Measurements from ENCODE around the gene NR3C2.

NR3C2 gene

DNA sequence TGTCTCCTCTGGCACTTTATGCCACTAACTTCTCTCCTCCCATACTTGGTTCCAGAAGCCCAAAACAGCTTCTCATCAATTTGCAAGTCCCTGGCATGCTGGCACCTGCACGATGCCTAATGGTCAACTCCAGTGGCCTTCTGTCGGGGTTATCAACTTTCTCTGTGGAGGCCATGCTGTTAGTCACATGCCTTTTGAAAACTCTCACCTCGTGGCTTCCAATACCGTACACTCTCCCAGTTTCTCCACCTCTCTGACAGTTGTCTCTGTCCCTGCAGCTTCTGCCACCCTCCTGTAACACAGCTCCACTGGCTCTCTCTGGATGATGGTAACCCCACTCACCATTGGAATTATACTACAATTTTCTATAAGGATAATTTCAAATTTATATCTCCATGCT lies 324.0 kb downstream of the NR3C2 start:
- H3K4me1 ChIP-seq (ENCODE audit: low read depth, poor library complexity, severe bottlenecking): no peaks in the 10 kb centered on the region
- no peaks in the 10 kb centered on the region for H4K20me1 ChIP-seq (ENCODE audit: insufficient read depth)
- no peaks in the 10 kb centered on the region for H3K79me2 ChIP-seq (ENCODE audit: insufficient read depth, low read depth)
- no peak overlapping the region for H3K27ac ChIP-seq
- no peak overlapping the region for H3K9ac ChIP-seq
- no peaks in the 10 kb centered on the region for H3K27me3 ChIP-seq (ENCODE audit: insufficient read depth, low read depth)
- H3K36me3 ChIP-seq (ENCODE audit: insufficient read depth): no peaks in the 10 kb centered on the region
- H3K4me3 ChIP-seq (IDR thresholded peaks at IDR 0.05; ENCODE audit: insufficient read depth, low read depth, low read length): no peak overlapping the region
- H2AFZ ChIP-seq (ENCODE audit: low read depth): no peak overlapping the region
- TF ChIP-seq, protein P1, sequence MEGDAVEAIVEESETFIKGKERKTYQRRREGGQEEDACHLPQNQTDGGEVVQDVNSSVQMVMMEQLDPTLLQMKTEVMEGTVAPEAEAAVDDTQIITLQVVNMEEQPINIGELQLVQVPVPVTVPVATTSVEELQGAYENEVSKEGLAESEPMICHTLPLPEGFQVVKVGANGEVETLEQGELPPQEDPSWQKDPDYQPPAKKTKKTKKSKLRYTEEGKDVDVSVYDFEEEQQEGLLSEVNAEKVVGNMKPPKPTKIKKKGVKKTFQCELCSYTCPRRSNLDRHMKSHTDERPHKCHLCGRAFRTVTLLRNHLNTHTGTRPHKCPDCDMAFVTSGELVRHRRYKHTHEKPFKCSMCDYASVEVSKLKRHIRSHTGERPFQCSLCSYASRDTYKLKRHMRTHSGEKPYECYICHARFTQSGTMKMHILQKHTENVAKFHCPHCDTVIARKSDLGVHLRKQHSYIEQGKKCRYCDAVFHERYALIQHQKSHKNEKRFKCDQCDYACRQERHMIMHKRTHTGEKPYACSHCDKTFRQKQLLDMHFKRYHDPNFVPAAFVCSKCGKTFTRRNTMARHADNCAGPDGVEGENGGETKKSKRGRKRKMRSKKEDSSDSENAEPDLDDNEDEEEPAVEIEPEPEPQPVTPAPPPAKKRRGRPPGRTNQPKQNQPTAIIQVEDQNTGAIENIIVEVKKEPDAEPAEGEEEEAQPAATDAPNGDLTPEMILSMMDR (conservative IDR thresholded peaks at IDR 0.05; ENCODE audit: low read depth, low read length): no peak
- no peak overlapping the region for H3K4me2 ChIP-seq

DNA sequence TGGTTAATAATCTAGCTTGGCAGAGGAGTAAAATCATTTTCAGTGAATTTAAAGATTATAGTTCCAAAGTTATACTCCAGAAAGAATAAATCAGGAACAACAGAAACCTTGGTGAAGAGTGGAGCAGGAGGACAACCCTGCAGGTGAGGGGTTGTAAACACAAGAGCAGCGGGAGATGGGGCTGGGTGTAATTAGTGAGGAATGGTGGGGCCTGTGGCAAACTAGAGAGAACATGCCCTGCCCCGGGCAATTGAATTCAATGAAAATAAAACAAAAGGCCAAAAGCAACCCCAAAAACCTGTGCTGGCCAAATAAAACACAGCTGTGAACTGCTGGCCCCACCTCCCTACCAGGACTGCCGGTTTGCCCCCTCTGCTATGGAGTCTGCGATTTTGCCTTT lies 325.2 kb downstream of the NR3C2 start:
- Histone ChIP-seq H3K27ac (no peak overlapping the region), H3K27me3 (ENCODE audit: insufficient read depth, low read depth) (no peaks in the 10 kb centered on the region), H3K79me2 (ENCODE audit: insufficient read depth, low read depth) (no peaks in the 10 kb centered on the region), H4K20me1 (ENCODE audit: insufficient read depth) (no peaks in the 10 kb centered on the region), H3K4me3 (IDR thresholded peaks at IDR 0.05; ENCODE audit: insufficient read depth, low read depth, low read length) (no peak overlapping the region), H3K9ac (no peak overlapping the region), H3K4me1 (ENCODE audit: low read depth, poor library complexity, severe bottlenecking) (no peaks in the 10 kb centered on the region), H2AFZ (ENCODE audit: low read depth) (no peak overlapping the region), H3K36me3 (ENCODE audit: insufficient read depth) (no peaks in the 10 kb centered on the region), H3K4me2 (no peak overlapping the region)
- TF ChIP-seq, protein P1 (conservative IDR thresholded peaks at IDR 0.05; ENCODE audit: low read depth, low read length): no peak

DNA sequence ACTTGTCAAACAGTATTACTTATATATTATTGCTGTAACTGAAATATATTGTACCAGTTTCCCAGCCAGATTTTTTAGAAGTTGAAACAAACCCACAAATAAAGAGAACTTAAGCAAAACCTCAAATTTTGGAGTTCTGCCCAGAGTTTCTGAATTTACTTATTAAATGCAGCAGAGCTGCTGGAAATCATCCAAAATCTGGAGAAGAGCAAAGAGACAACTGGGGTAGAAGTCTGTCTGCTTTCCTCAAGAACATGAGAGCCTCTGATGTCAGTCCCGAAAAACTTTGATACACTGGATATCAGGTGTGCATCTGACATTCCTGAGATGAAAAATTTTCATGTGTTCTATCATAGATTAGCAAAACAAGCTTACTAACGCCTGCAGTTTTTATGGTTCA lies 325.9 kb downstream of the NR3C2 start:
- no peaks in the 10 kb centered on the region for H3K79me2 ChIP-seq (ENCODE audit: insufficient read depth, low read depth)
- H2AFZ ChIP-seq (ENCODE audit: low read depth): no peak overlapping the region
- no peaks in the 10 kb centered on the region for H4K20me1 ChIP-seq (ENCODE audit: insufficient read depth)
- no peaks in the 10 kb centered on the region for H3K27me3 ChIP-seq (ENCODE audit: insufficient read depth, low read depth)
- no peaks in the 10 kb centered on the region for H3K36me3 ChIP-seq (ENCODE audit: insufficient read depth)
- H3K4me1 ChIP-seq (ENCODE audit: low read depth, poor library complexity, severe bottlenecking): no peaks in the 10 kb centered on the region
- no peak overlapping the region for H3K4me3 ChIP-seq (IDR thresholded peaks at IDR 0.05; ENCODE audit: insufficient read depth, low read depth, low read length)
- no peak overlapping the region for H3K27ac ChIP-seq
- no peak overlapping the region for H3K9ac ChIP-seq
- H3K4me2 ChIP-seq: no peak overlapping the region
- TF ChIP-seq, protein P1 (conservative IDR thresholded peaks at IDR 0.05; ENCODE audit: low read depth, low read length): no peak

DNA sequence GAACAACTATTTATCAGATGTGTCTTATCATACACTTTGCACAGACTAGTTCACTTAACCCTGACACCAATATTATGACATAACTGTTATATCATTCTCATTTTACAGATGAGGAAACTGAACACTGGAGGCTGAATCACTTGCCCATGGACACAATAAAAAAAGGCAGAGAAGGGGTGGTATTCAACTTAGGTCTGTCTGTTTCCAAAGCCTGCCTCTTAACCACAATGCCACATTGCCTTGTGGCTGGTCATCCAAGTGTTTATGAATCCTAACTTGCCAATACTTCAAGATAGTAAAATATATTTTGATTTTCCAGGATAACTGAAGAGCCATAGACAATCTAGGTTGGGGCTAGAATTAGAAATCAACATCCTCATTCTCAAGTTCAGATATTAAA lies 327.8 kb downstream of the NR3C2 start:
- H3K9ac ChIP-seq: no peak overlapping the region
- H3K27me3 ChIP-seq (ENCODE audit: insufficient read depth, low read depth): no peaks in the 10 kb centered on the region
- no peak overlapping the region for H2AFZ ChIP-seq (ENCODE audit: low read depth)
- H3K4me2 ChIP-seq: no peak overlapping the region
- no peaks in the 10 kb centered on the region for H3K36me3 ChIP-seq (ENCODE audit: insufficient read depth)
- TF ChIP-seq, protein P1 (conservative IDR thresholded peaks at IDR 0.05; ENCODE audit: low read depth, low read length): no peak
- no peak overlapping the region for H3K27ac ChIP-seq
- no peaks in the 10 kb centered on the region for H3K4me1 ChIP-seq (ENCODE audit: low read depth, poor library complexity, severe bottlenecking)
- H4K20me1 ChIP-seq (ENCODE audit: insufficient read depth): no peaks in the 10 kb centered on the region
- no peaks in the 10 kb centered on the region for H3K79me2 ChIP-seq (ENCODE audit: insufficient read depth, low read depth)
- H3K4me3 ChIP-seq (IDR thresholded peaks at IDR 0.05; ENCODE audit: insufficient read depth, low read depth, low read length): no peak overlapping the region

Measured in KMS-11 (cell line).